C1 segment of cervical spinal cord (tissue), 14 donors: ENCODE results near the gene DMRT3.
"Not testable (repeated sequence)": the region's sequence is repeated elsewhere in the genome, so short reads cannot be mapped to it uniquely, and the experiment has no call there.

ENCODE experiments used
- DNase-seq, 14 donors: peaks; one replicate each; lab custom pipeline; 2025; lab: John Stamatoyannopoulos, UW

The DMRT3 gene

DNA sequence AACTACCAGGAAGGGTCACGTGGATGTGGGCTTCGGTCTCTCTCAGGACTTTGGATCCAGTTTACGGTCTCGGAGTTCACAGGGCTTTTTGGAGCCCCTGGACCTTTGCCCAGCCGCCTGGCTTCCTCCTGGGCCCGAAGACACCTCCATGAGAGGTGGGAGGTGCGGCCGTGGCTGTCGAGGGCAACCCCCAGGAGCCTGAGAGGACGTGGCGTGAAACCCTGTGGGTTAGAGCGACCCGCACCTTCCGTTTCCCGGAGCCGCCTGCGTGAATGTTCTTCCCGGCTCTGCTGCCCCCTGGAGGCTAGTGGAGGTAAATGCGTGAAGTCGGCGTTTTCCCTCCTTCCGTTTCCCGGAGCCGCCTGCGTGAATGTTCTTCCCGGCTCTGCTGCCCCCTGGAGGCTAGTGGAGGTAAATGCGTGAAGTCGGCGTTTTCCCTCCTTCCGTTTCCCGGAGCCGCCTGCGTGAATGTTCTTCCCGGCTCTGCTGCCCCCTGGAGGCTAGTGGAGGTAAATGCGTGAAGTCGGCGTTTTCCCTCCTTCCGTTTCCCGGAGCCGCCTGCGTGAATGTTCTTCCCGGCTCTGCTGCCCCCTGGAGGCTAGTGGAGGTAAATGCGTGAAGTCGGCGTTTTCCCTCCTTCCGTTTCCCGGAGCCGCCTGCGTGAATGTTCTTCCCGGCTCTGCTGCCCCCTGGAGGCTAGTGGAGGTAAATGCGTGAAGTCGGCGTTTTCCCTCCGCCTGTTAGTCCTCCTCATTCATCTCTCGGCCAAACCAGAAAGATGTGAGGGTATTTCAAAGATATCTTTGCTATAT is 22.1 kb downstream of the DMRT3 start:
- DNase-seq: not testable (repeated sequence)

- no peak for DNase-seq
Measured at GRCh38 chr9:1001838-1002237, 25.4 kb downstream of the DMRT3 start.

DNA sequence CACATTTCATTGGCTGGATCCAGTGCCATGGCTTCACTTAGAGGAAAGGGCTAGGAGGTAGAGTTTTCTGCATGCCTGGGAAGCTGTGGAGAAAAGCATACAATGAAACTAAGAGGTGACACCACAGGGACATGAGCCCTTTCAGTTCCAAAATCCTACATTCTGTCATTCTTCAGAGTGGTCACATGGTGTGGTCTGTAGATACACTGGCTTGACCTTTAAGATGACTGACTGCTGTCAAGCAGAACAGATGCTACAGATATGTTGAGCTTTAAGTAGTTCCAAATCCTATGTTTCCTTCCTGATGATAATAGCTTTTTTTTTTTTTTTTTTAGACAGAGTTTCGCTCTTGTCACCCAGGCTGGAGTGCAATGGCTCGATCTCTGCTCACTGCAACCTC is 26.2 kb downstream of the DMRT3 start:
- no peak for DNase-seq

DNA sequence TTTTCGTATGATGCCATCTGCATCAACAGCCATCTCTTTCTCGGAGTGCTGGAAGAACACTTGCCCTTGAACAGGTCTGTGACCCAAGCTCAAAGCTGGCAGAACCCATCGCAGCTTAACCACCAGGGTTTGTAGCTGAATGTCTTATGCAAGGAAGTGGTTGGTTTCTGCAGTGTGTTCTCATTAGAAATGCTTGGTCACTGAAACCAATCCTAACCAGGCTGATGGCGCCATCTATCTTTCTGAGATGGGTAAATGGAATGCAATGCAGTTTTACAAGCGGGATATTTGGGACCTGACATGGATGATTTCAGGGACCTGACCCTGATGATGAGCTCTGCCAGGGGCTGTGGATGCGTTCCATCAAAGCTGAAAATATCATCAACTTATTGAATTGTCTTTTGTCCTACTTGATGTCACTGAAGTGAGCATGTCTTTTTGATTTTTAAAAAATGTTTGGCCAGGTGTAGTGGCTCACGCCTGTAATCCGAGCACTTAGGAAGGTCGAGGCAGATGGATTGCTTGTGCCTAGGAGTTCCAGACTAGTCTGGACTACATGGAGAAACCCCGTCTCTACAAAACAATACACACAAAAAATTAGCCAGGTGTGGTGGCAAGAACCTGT is 28.7 kb downstream of the DMRT3 start:
- peak in 7 of 14 donors; percentile 2 to 15 (median 8) for DNase-seq

- DNase-seq: no peak
Measured at GRCh38 chr9:1007312-1007711, 30.9 kb downstream of the DMRT3 start.

- DNase-seq: no peak
Measured at GRCh38 chr9:1008216-1008615, 31.8 kb downstream of the DMRT3 start.

DNA sequence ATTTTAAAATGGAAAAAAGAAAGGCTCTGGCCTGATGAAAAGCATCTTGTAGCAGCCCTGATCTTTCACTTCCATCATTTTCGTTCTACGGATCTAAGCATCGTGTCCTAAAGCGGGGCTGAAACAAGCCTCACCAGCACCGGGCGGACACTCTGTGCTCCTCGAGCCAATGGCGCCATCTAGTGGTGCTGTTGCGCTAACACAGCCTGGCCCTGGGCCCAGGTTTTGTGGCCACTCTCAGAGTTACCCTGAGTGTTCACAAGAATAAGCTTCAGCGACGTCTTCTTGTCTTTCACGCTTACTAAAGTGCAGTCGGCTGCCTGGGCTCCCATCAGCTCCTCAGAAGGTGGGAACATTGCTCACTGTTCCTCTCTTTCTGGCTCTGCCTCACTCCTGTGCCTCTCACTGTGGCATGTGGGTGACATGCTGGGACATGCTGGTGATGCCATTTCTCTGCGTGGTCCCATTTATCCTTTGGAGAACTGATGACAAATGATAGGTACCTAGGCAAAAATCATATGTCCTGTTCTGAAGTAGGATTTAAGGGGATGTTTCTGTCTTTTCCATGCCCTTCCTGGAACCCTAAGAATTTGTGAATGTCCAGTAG is 32.7 kb downstream of the DMRT3 start:
- DNase-seq: peak in 13 of 14 donors; percentile 2 to 83 (median 51)

DNA sequence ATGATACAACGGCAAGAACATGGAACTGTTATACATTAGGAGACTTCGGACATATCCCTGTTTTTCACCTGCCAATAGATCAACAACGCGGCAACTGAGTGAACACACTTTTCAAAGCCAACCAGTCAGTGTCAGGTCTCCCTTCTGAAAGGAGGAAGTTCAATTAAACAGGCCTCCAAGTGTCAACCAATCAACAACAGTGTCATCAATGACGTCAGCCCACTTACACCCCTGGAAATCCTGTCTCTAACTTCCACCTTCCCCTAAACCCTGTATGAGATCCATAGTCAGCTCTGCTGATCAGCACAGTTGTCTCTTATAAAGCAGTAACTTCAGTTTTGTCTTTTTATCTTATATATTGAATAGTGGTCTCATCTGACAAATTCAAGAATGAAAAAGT is 36.6 kb downstream of the DMRT3 start:
- DNase-seq: no peak

DNA sequence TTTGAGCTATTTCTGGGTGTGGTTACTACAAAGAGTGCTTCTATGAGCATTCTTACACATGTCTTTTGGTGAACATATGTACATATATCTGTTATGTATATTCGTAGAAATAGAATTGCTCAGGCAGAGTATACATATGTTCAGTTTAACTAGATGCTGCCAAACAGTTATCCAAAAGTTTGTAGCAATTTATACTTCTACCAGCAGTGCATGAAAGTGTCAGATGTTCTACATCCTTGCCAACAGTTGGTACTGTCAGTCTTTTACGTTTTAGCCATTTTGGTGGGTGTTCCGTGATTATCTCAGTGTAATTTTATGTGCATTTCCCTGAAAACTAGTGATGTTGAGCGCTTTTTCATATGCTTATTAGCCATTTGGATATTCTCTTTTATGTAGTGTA is 37.8 kb downstream of the DMRT3 start:
- DNase-seq: no peak

- no peak for DNase-seq
Measured at GRCh38 chr9:1014640-1015039, 38.2 kb downstream of the DMRT3 start.

DNA sequence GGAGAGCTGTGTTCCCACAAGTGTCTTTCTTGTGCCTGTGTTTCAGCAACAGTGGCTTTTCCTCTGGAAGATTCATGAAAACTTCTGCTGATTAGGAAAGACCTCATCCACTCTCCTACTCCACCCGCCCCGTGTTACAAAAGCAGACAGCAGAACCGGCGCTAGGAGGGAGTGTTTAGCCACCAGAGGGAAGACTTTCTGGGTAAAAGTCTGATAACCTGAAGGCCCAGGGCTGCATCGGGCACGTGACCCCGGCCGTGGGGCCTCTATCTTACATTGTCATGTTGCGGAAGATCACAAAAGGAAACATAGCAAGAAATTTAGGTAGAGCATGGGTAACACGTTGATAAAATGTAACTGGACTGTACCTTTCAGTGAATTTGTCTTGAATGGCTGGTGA is 41.7 kb downstream of the DMRT3 start:
- DNase-seq: no peak

DNA sequence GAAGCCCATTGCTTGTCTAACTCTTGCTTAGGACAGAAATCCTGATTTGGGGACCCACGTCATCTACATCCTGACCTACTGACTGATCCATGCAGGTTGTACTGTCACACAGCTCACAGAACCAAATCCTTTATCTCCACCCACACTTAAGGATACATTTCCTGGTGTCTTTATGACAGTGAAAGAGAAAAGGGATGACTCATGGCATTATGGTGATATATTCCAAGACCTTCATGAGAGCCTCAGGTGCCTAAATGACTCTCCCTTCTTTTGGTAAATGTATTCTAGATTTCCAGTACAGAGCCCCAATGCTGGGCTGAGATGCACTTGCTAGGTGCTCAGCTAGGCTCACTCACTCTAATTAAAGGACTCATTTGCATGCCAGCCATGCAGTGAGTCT is 47.7 kb downstream of the DMRT3 start:
- no peak for DNase-seq

- no peak for DNase-seq
Measured at GRCh38 chr9:1025131-1025530, 48.7 kb downstream of the DMRT3 start.

- no peak for DNase-seq
Measured at GRCh38 chr9:1026219-1026618, 49.8 kb downstream of the DMRT3 start.

DNA sequence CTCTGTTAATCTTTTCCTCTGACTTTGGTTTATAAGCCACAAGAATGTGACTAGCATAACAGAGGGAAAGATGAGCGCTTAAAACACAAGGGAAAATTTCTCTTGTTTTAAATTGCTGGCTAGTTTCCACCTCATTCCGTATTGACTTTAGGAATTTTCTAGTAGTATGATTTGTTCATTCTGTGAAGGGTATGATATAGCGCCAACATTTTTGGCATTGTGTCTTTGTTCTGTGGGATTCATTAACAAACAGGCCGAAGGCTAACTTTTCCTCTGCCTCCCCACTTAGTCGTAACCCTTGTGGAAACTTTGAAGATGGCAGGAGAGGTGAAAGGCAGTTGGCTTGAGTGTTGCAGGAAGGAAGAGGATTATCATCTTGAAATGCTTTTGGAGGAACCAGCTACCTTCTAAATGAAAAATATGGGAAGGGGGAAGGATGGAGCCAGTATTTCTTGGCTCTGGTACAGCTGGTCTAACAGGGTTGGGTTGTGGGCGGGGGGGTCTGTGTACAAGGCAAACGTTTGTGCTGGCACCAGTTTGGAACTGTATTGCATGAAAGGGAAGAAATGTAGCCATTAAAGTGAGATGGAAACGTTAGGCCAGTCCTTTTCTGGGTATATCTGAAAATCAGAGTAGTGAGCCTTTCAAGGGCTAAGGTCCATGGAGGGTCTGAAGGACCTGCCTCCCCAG is 52.2 kb downstream of the DMRT3 start:
- no peak for DNase-seq

DNA sequence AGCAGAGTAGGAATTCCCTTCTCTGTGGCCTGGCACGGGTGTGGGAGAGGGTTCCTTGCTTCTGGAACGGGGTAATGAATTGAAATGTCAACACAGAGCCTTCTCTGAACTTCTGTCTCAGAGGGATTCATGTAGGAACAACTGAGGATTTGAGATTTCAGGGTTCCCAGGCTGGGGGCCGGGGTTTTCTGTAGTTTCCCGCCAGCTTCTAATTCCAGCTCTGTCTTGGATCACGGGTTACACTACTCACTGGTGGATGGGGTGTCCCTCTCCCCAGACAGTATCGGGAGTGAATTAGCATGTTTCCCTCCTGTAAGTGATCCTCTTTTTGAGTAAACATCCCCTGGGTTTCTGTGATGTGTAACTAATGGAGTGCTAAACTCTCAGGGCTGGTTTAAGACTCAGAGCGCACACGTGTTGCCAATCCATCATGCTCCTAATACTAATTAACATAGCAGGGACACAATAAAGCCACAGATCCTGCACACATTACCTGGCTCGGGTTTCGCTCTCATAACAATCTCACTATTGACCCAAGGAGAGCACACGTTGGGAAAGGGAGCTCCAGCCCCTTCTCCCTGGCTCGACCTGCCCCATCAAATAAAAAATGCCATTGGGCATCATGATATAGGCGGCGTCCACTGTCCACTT is 55.6 kb downstream of the DMRT3 start:
- no peak for DNase-seq

GRCh38 chr9:1034271-1034670 is 57.8 kb downstream of the DMRT3 start:
- DNase-seq: no peak

- no peak for DNase-seq
Measured at GRCh38 chr9:1039589-1039988, 63.1 kb downstream of the DMRT3 start.
